SH-SY5Y (cell line): ENCODE measurements around the gene PTPRD.

Source experiments
- GATA2 ChIP-seq: IDR thresholded peaks from 2 replicates; pipeline ENCODE4 v1.6.1; 2011; ENCODE audit warnings: mild to moderate bottlenecking, low read depth, low read length
- GATA3 ChIP-seq: IDR thresholded peaks from 2 replicates; pipeline ENCODE4 v1.6.1; 2011; ENCODE audit warnings: low read depth, mild to moderate bottlenecking, low read length, moderate library complexity

GRCh38 chr9:10525972-10526371 is 86.8 kb downstream of the PTPRD start:
- TF ChIP-seq GATA3 (no peak), GATA2 (no peak)
